KOPT-K1 (cell line): ENCODE measurements around the gene SYNGR3.
A peak's percentile ranks its signal among the peaks of the same experiment; 100 is the strongest.

Experiments
- H3K27ac ChIP-seq: fragments of 200-600 bp; sonication (generic); 2 replicates; pipeline ENCODE4 v1.5.1; 2016; ENCODE audit warnings: antibody characterized with exemption, mild to moderate bottlenecking, low read depth, low read length; ENCODE audit not compliant: poor library complexity, severe bottlenecking
- H3K36me3 ChIP-seq: fragments of 200-600 bp; sonication (generic); 2 replicates; pipeline ENCODE4 v1.5.1; 2017; ENCODE audit warnings: antibody characterized with exemption, mild to moderate bottlenecking, low read length, moderate library complexity; ENCODE audit not compliant: insufficient read depth
- H3K9me3 ChIP-seq: fragments of 200-600 bp; sonication (generic); 2 replicates; pipeline ENCODE4 v1.5.1; 2017; ENCODE audit warnings: antibody characterized with exemption, low read length, mild to moderate bottlenecking; ENCODE audit not compliant: insufficient read depth, poor library complexity, severe bottlenecking

The SYNGR3 gene

DNA sequence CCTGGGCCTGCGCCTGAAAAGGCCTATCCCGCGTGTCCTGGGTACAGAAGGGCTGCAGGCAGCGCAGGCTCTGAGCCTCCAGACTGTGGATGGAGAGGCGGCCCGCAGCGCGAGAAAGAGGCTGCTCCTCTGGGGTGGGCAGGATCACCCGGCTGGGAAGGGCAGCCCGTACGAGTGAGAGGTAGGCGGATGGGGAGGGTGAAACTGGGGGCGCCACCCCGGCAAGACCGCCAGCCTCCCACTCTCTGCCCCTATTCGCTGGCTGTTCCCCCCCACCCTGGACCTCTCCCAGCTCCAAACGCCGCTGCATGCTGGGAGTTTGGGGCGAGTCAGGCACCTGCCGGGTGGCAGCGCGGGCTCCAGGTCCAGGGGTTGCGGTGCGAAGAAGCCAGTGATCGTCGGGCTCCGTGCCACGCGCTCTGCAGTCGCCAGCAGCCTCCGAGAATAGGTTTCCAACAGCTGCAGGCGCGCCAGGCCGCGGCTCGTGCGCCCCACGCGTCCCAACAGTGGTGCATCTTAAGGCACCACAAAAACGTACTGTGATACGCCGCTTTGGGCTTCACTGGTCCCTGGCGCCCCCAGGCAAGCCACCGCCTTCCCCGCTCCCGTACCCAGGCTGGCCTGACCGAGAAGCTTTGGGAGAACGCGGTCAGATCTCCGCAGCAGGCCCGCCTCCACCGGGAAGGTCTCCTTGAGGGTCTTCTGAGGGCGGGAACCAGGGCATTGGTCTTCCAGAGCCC lies 9.6 kb upstream of the SYNGR3 start:
- H3K9me3 ChIP-seq: no peaks in the 10 kb centered on the region
- no peak overlapping the region for H3K27ac ChIP-seq
- H3K36me3 ChIP-seq: peaks cover 42% of the 10 kb centered on the region

DNA sequence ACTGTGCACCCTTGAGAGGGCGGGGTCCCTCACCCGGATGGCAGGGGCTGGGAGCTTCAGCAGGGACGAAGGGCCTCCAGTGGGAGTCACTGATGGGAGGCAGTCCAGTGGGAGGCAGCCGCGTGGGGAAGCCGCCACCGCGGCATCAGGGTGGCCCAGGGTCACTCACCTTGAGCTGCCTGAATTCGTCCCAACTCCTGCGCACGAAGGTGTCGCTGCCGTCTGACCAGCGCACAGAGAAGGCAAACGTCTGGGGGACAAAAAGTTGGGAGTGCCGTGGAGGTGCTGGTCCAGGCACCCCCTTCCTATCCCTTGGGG lies 9.0 kb upstream of the SYNGR3 start:
- no peaks in the 10 kb centered on the region for H3K9me3 ChIP-seq
- peaks cover 40% of the 10 kb centered on the region for H3K36me3 ChIP-seq
- no peak overlapping the region for H3K27ac ChIP-seq

DNA sequence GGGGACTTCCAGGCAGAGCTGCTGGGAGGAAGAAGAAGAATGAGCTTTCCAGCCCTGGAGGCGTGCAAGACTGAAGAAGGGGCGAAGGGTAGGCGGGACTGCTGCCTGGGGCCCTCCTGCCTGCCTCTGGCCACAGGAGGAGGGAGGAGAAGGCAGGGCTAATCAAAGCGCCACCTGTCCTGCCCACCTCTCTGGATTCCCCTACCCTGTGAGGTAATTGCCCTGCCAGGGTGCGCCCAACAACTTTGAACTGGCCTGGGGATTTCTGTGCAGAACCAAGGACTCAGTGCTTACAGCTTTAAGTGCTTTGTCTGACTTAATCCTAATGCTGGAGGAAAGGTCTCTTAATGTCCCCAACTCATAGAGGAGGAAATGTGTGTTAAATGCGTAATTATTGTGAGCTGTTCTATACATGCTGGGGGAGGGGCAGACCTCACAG lies 8.4 kb upstream of the SYNGR3 start, which contains the start of gene NOXO1:
NOXO1 (minus strand) TSS at position 72 of the 439 bp plus-strand sequence. CDS start 290 bp downstream, outside the sequence.
- no peak within 1 kb of the TSS for H3K27ac ChIP-seq
- peaks cover 40% of the 10 kb centered on the region for H3K36me3 ChIP-seq
- H3K9me3 ChIP-seq: no peaks in the 10 kb centered on the region

GRCh38 chr16:1982013-1982433 lies 7.7 kb upstream of the SYNGR3 start:
- Histone ChIP-seq H3K9me3 (no peaks in the 10 kb centered on the region), H3K36me3 (peaks cover 38% of the 10 kb centered on the region), H3K27ac (no peak overlapping the region)

DNA sequence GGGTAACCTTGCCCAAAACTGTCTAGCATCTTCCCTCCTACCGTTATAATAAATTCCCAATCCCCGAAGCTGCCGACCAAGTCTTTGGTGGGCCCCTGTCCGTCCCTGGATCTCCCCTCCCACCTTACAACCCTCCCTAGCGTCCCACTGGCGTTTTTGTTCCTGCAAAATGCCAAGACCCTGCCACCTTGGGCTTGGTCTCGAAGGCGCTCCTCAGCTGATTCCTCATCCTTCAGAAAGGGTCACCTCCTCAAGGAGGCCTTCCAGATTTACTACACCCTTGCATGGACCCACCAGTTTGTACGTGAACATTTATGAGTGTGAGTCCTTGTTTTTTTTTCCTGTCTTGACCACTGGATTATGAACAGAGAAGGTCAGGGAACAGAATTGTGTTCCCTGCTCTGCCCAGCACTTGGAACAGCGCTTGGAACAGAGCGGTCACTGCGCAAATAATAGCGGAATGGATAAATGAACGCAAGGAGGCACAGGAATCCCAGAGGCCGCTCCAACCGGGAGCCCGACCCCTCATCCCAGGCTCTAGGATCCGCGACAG lies 6.7 kb upstream of the SYNGR3 start:
- H3K27ac ChIP-seq: peak overlapping the region; percentile 64
- H3K9me3 ChIP-seq: no peaks in the 10 kb centered on the region
- peaks cover 28% of the 10 kb centered on the region; the same call in 1 of the 2 replicates for H3K36me3 ChIP-seq

- Histone ChIP-seq H3K27ac (peak within 1 kb of the TSS; percentile 64), H3K36me3 (peaks cover 21% of the 10 kb centered on the region; the same call in 1 of the 2 replicates)
Observed at GRCh38 chr16:1983544-1984346, 6.0 kb upstream of the SYNGR3 start, which contains the start of gene GFER. TSS of gene GFER (plus strand) at chr16:1984193. CDS start at chr16:1984219, 26 bp downstream.

DNA sequence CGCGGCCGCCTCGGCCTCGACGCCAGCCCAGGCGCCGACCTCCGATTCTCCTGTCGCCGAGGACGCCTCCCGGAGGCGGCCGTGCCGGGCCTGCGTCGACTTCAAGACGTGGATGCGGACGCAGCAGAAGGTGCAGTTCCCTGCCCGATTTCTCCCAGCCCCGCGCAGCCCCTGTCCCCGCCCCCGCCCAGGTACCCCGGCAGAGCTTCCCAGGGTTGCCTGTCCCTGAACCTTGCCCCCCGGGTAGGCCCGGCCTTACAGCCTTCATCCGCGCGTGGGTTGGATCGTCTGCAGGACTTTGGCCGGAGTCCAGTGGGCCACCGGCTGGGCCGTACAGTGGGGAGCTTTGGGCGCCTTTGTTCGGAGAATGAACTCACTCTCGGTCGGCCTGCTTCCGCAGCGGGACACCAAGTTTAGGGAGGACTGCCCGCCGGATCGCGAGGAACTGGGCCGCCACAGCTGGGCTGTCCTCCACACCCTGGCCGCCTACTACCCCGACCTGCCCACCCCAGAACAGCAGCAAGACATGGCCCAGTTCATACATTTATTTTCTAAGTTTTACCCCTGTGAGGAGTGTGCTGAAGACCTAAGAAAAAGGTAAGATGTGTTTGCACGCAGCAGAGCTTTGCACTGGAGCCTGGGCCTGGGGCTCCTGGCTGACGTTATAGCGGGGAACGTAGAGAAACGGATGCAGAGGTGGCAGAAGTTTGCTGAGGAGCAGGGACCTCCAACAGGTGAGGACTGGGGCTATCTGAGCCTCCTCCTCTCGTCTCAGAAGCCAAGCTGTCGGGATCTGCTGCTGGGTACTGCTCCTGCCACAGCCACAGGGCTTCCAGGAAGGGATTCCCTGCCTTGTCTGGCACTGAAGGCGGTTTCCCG lies 5.2 kb upstream of the SYNGR3 start:
- Histone ChIP-seq H3K27ac (peak overlapping the region; percentile 64), H3K36me3 (peaks cover 17% of the 10 kb centered on the region; the same call in 1 of the 2 replicates), H3K9me3 (no peaks in the 10 kb centered on the region)

More at GRCh38 chr16:1983544-1984346, 6.0 kb upstream of the SYNGR3 start, which contains the start of gene GFER:
- H3K9me3 ChIP-seq: no peaks in the 10 kb centered on the region

DNA sequence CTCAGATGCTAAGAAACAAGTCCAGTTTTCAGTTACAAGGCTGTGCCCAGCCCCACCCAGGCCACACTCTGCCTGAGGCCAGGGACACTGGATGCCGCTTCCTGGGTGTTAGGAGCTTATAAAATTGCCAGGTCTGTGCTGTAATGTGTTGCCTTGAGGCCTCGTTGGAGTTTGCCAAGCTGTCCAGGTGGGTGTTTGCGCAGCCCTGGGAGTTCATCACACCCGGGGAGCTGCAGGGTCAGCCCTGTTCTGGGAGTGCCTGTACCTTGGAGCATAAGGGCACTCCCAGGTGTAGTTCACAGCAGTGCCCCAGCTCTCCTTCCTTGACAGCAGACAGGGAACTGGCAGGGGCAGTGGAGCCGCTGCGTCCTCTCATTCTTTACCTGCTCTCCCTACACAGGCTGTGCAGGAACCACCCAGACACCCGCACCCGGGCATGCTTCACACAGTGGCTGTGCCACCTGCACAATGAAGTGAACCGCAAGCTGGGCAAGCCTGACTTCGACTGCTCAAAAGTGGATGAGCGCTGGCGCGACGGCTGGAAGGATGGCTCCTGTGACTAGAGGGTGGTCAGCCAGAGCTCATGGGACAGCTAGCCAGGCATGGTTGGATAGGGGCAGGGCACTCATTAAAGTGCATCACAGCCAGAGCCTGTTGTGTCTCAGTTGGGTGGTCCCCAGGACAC lies 4.2 kb upstream of the SYNGR3 start:
- H3K9me3 ChIP-seq: no peaks in the 10 kb centered on the region
- peaks cover 15% of the 10 kb centered on the region; the same call in 1 of the 2 replicates for H3K36me3 ChIP-seq
- peak overlapping the region; percentile 64 for H3K27ac ChIP-seq

DNA sequence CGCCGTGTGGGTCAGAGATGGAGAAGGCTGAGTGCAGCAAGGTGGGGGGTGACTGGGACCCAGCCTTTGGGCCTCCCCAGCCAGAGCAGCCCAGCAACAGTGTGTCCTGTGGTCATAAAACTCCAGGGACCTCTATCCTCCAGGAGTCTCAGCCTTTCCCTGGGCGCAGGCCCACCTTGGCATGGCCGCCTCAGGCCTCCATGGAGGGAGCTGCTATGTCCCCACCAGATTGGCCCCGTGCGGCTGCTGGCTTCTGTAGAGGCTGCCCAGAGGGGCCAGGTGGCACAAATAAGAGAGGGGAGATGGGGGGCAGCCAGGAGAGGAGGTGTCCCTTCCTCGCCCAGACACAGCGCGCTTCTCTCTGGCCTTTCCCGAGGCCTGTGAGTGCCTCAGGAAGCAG lies 2.6 kb upstream of the SYNGR3 start:
- Histone ChIP-seq H3K9me3 (no peaks in the 10 kb centered on the region), H3K36me3 (peaks cover 15% of the 10 kb centered on the region; the same call in 1 of the 2 replicates), H3K27ac (no peak overlapping the region)

DNA sequence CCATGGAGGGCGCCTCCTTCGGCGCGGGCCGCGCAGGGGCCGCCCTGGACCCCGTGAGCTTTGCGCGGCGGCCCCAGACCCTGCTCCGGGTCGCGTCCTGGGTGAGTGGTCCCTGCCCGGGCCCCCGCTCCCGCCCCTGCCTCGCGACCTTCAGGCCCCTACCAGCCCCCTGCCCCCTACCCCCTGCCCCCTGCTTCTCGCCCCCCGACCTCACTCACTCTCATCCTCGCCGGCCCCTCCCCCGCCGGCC lies 256 bp downstream of the SYNGR3 start:
- H3K27ac ChIP-seq: no peak overlapping the region
- H3K36me3 ChIP-seq: peaks cover 15% of the 10 kb centered on the region; the same call in 1 of the 2 replicates
- no peaks in the 10 kb centered on the region for H3K9me3 ChIP-seq

DNA sequence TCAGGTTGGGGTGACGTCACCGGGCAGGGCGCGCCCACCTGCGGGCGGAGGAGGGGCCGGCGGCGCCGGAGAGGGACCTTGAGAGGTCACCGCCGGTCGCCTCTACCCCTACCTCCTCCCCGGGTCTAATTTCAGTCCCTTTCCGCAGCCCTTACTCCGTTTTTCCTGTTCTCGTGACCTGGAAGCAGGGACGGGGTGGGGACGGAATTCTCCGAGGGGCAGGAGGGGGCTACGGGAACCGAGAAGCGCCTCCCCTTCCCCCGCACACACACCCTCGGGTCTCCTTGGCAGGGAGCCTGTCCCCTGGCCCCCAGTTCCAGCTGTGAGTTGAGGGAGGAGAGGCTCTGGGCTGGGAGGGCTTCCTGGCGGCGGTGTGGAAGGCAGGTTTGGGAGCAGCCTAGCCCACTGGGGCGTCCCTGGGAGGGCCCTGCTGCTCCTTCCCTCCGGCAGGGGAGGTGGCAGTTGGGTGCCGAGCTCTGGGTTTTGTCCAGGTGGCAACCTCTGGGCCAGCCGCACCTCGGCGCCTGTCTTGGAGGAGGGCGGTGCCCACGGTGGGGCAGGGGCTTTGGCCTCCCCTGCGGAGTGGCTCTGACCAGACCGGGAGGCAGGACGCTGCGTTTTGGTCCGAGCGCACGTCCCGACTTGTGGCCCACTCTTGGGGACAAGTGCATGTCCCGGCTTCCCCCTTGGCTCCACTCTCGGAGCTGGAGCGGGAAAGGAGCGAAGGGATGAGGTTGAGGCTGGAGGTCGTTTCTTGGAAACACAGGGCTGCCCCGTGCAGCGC lies 773 bp downstream of the SYNGR3 start:
- Histone ChIP-seq H3K27ac (no peak overlapping the region), H3K9me3 (no peaks in the 10 kb centered on the region), H3K36me3 (peaks cover 18% of the 10 kb centered on the region; the same call in 1 of the 2 replicates)

GRCh38 chr16:1991135-1991551 lies 1.4 kb downstream of the SYNGR3 start:
- Histone ChIP-seq H3K9me3 (no peaks in the 10 kb centered on the region), H3K27ac (no peak overlapping the region), H3K36me3 (peaks cover 16% of the 10 kb centered on the region; the same call in 1 of the 2 replicates)

DNA sequence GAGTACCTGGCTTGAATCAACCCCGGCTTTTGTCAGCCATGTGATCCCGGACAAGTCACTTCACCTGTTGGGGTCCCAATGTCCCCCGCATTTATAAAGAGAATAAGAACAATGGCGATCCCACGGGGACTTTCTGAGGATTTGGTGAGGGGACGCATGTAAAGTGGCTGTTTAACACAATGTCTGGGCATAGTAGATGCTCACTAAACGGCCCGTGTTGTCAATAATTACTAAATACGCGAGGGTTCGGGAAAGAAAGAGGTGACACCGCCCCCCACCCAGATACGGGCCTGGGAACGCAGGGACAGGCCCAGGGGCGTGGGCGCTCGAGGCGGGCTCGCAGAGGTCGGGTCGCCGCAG lies 1.8 kb downstream of the SYNGR3 start:
- H3K27ac ChIP-seq: no peak overlapping the region
- H3K36me3 ChIP-seq: peaks cover 11% of the 10 kb centered on the region; the same call in 1 of the 2 replicates
- no peaks in the 10 kb centered on the region for H3K9me3 ChIP-seq
